Prostate gland (tissue), 2 donors: ENCODE results near the gene SAP30L. TPM values are rescaled to one million over a fixed set of nuclear protein-coding genes. Genes with fewer than 3 reads are reported as not detected.

Source experiments
- DNase-seq: peaks from one replicate; pipeline ENCODE4 v3.0.0-alpha.2; 2019; ENCODE audit warnings: low spot score
- H3K27ac ChIP-seq, 2 donors: fragments of 200-600 bp; sonication (generic); 2 replicates each; pipeline ENCODE4 v1.5.1; 2017 to 2019
- H3K27me3 ChIP-seq: fragments of 200-600 bp; sonication (generic); replicated peaks from 2 replicates; pipeline ENCODE4 v1.5.1; 2019; ENCODE audit not compliant: insufficient read depth
- H3K36me3 ChIP-seq, 2 donors: fragments of 200-600 bp; sonication (generic); 1 replicate in 1 of 2; 2 replicates in 1 of 2; pipeline versions ENCODE4 v1.5.1 to v1.8.1; 2017 to 2019
- H3K4me1 ChIP-seq: fragments of 200-600 bp; sonication (generic); replicated peaks from 2 replicates; pipeline ENCODE4 v1.5.1; 2019
- H3K4me3 ChIP-seq, 2 donors: fragments of 200-600 bp; sonication (generic); 2 replicates each; pipeline ENCODE4 v1.5.1; 2017 to 2019
- H3K9me3 ChIP-seq: fragments of 200-600 bp; sonication (generic); 2 replicates; pipeline ENCODE4 v1.5.1; 2017
- CTCF ChIP-seq, 4 experiments: fragments of 200-600 bp in 2 of 4; fragments of 450-650 bp in 2 of 4; sonication (generic) in 2 of 4; IDR thresholded peaks; 1 replicate in 3 of 4; 2 replicates in 1 of 4; pipeline ENCODE4 v1.5.1; 2016 to 2019; ENCODE audit warnings: antibody characterized with exemption in 4 of 4, mild to moderate bottlenecking in 2 of 4, moderate library complexity in 2 of 4
- POLR2A ChIP-seq: fragments of 450-650 bp; IDR thresholded peaks from one replicate; pipeline ENCODE4 v1.6.1; 2016; ENCODE audit warnings: antibody characterized with exemption, mild to moderate bottlenecking
- POLR2AphosphoS5 ChIP-seq: sonication (generic); formaldehyde crosslinking; IDR thresholded peaks from one replicate; pipeline ENCODE4 v1.6.1; 2017; ENCODE audit warnings: antibody characterized with exemption
- WGBS: methylation state at CpG from one replicate; pipeline ENCODE4 v1.1.5; 2018; 5-methylcytosine and 5-hydroxymethylcytosine counted together
- intact Hi-C: fragments of 100-400 bp; cut with DNase I; formaldehyde crosslinking; loops from one replicate; pipeline ENCODE4 v1.14.2; 2022
- total RNA-seq, 2 donors: library from RNA; depleted of rRNA; stranded (reverse); fragments of >200 nt; gene quantifications; one replicate each; pipeline ENCODE4 v1.1.0, GENCODE V29; 2016

SAP30L gene
- total RNA-seq, 2 donors from 2014 or later: 33.8 to 35.9 TPM

GRCh38 chr5:154428208-154428607 lies 17.6 kb upstream of the SAP30L start:
- no peaks in the 10 kb centered on the region for H3K36me3 ChIP-seq
- H3K4me3 ChIP-seq: no peak overlapping the region
- intact Hi-C loops: no loop called here
- no peak for TF ChIP-seq POLR2A
- no peak for TF ChIP-seq CTCF (IDR thresholded peaks at IDR 0.05)
- H3K9me3 ChIP-seq: no peaks in the 10 kb centered on the region
- 97% methylated on average over 3 of the region's 3 CpGs for WGBS
- no peaks in the 10 kb centered on the region for H3K27me3 ChIP-seq
- no peak for DNase-seq
- no peaks in the 10 kb centered on the region for H3K4me1 ChIP-seq
- H3K27ac ChIP-seq: no peak overlapping the region

DNA sequence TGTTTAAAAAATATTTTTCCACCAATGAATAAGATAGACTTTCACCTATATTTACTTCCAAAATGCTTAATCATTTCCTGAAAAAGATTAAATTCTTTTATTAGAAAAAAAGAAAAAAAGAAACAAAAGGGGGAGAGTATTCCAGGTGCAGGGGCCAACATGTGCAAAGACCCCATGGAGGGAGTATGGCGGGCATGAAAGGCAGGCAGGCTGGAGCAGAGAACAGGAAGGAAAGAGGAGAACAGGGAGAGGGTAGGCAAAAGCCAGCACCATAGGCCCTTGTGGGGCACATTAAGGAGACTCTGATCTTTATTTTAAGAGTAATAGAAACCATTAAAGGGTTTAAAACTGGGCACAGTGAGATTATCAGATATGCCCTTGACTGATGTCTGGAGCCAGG lies 16.5 kb upstream of the SAP30L start:
- H3K4me3 ChIP-seq: no peak overlapping the region
- no peak overlapping the region for H3K27ac ChIP-seq
- H3K36me3 ChIP-seq: no peaks in the 10 kb centered on the region
- no peaks in the 10 kb centered on the region for H3K4me1 ChIP-seq
- H3K9me3 ChIP-seq: no peaks in the 10 kb centered on the region
- DNase-seq: no peak
- 92% methylated on average over 1 of the region's 1 CpG for WGBS
- intact Hi-C loops: no loop called here
- no peak for TF ChIP-seq CTCF (IDR thresholded peaks at IDR 0.05)
- TF ChIP-seq POLR2AphosphoS5: no peak
- TF ChIP-seq POLR2A: no peak
- no peaks in the 10 kb centered on the region for H3K27me3 ChIP-seq

DNA sequence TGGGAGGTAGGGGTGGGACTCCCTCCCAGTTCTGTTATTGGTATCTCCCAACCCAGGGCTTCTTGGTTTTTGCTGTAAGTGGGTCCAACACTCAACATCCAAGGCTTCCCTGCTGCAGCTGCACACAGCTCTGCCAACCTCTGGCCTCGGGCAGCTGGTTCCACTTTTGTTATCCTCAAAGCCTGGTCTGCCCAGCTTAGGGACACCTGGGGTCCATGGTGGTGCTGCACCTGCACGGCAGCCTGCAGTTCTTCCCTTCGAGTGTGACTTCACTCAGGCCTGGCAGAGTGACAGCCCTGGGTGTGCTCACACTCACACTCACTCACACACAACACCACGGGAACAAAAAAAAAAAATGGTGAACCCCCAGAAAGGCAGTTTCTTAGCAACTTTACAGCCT lies 15.3 kb upstream of the SAP30L start:
- no peak overlapping the region for H3K4me3 ChIP-seq
- DNase-seq: no peak
- no peaks in the 10 kb centered on the region for H3K9me3 ChIP-seq
- no peak overlapping the region for H3K27ac ChIP-seq
- intact Hi-C loops: no loop called here
- TF ChIP-seq CTCF (IDR thresholded peaks at IDR 0.05) (no peak), POLR2AphosphoS5 (no peak), POLR2A (no peak)
- H3K27me3 ChIP-seq: no peaks in the 10 kb centered on the region
- no peaks in the 10 kb centered on the region for H3K4me1 ChIP-seq
- H3K36me3 ChIP-seq: no peaks in the 10 kb centered on the region
- WGBS: 47% methylated on average over 4 of the region's 4 CpGs

- no peak for TF ChIP-seq CTCF (IDR thresholded peaks at IDR 0.05)
- no peak for TF ChIP-seq POLR2AphosphoS5
- no peak for TF ChIP-seq POLR2A
- Histone ChIP-seq H3K4me3 (no peak overlapping the region), H3K36me3 (no peaks in the 10 kb centered on the region), H3K9me3 (no peaks in the 10 kb centered on the region), H3K27ac (no peak overlapping the region), H3K27me3 (no peaks in the 10 kb centered on the region), H3K4me1 (no peaks in the 10 kb centered on the region)
- WGBS: 62% methylated on average over 4 of the region's 4 CpGs
- no peak for DNase-seq
- intact Hi-C loops: no loop called here
Measured at GRCh38 chr5:154430961-154431630, 14.7 kb upstream of the SAP30L start.

DNA sequence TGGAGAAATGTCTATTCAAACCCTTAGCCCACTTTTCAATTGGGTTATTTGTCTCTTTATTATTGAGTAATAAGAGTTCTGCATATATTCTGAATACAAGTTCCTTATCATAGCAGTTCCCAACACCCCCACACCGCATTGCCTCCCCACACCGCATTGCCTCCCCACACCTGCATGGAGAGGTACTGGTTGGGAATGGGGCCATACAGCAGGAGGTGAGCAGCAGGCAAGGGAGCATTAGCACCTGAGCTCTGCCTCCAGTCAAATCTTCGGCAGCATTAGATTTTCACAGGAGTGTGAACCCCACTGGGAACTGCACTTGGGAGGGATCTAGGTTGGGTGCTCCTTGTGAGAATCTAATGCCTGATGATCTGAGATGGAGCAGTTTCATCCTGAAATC lies 10.6 kb upstream of the SAP30L start:
- H3K27ac ChIP-seq: no peak overlapping the region
- DNase-seq: no peak
- no peaks in the 10 kb centered on the region for H3K27me3 ChIP-seq
- H3K4me3 ChIP-seq: no peak overlapping the region
- no peak for TF ChIP-seq CTCF (IDR thresholded peaks at IDR 0.05)
- no peak for TF ChIP-seq POLR2A
- no peak for TF ChIP-seq POLR2AphosphoS5
- 100% methylated on average over 3 of the region's 3 CpGs for WGBS
- intact Hi-C loops: no loop called here
- no peaks in the 10 kb centered on the region for H3K36me3 ChIP-seq
- H3K9me3 ChIP-seq: no peaks in the 10 kb centered on the region
- no peaks in the 10 kb centered on the region for H3K4me1 ChIP-seq
